ENCODE results near the gene SLC12A9. TPM values are rescaled to one million over a fixed set of nuclear protein-coding genes. Genes with fewer than 3 reads are reported as not detected.

SLC12A9 gene
- total RNA-seq, 2 donors from 2014 or later: 20.0 to 25.2 TPM

DNA sequence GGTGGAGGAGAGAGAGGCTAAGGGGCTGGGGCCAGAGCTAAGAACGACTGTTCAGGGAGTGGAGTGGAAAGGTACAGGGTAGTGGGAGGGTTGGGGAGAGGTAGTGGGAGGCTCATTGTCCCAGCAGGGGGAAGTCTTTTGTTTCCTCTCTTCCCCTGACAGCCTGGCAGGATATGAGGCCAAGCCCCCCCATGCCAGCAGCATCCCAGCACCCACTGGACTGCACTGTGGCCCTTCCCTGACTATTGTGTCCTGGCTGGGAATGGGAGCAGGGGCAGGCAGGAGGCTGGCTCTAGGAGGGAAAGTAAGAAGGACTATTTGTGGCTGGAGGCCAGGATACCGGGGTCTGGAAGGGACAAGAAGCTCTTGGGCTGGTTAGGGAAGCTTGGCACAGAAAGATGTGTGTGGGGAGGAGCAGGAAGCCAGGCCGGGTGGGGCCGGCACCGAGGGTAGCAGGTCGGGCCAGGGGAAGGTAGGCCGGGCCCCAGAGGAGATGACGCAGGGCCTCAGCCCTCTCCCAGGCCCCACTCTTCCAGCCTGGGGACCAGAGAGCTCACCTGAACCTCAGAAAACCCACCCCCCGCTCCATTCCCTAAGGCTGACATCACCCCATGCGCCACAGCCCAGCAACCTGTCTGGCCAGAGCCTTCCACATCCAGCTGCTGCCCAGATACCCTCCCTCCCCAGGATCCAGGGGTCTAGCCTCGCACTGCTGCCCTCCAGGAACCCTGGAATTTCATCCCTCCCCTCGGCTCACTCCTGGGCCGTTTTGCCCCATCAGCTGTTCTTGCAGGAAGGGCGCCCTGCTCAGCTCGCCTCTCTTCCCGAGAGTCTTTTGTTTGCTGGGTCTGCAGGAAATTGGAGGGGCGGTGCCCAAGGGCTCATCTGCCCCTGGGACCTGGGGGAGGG is 16.4 kb upstream of the SLC12A9 start:
- no peaks in the 10 kb centered on the region for H3K9me3 ChIP-seq
- H3K36me3 ChIP-seq: no peaks in the 10 kb centered on the region
- TF ChIP-seq, protein P1, sequence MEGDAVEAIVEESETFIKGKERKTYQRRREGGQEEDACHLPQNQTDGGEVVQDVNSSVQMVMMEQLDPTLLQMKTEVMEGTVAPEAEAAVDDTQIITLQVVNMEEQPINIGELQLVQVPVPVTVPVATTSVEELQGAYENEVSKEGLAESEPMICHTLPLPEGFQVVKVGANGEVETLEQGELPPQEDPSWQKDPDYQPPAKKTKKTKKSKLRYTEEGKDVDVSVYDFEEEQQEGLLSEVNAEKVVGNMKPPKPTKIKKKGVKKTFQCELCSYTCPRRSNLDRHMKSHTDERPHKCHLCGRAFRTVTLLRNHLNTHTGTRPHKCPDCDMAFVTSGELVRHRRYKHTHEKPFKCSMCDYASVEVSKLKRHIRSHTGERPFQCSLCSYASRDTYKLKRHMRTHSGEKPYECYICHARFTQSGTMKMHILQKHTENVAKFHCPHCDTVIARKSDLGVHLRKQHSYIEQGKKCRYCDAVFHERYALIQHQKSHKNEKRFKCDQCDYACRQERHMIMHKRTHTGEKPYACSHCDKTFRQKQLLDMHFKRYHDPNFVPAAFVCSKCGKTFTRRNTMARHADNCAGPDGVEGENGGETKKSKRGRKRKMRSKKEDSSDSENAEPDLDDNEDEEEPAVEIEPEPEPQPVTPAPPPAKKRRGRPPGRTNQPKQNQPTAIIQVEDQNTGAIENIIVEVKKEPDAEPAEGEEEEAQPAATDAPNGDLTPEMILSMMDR (IDR thresholded peaks at IDR 0.05): no peak
- DNase-seq (ENCODE audit: low spot score) (no peak), ATAC-seq (ENCODE audit: insufficient number of reproducible peaks, low FRiP score, low read depth) (no peak)
- peaks cover 0 to 4% of the 10 kb centered on the region in 2 donors for H3K4me1 ChIP-seq (ENCODE audit: control insufficient read depth in 1 of 2, low read depth in 2 of 2)
- H3K27ac ChIP-seq: no peak overlapping the region
- H3K27me3 ChIP-seq (replicated peaks; ENCODE audit: insufficient read depth): no peaks in the 10 kb centered on the region
- no peak overlapping the region for H3K4me3 ChIP-seq

- Histone ChIP-seq H3K4me1 (ENCODE audit: control insufficient read depth in 1 of 2, low read depth in 2 of 2) (peaks cover 0 to 4% of the 10 kb centered on the region in 2 donors), H3K27ac (peak overlapping the region; percentile 75 to 78)
- ATAC-seq (ENCODE audit: insufficient number of reproducible peaks, low FRiP score, low read depth): no peak
Observed at GRCh38 chr7:100836812-100837098, 15.8 kb upstream of the SLC12A9 start.

GRCh38 chr7:100837099-100837836 is 15.2 kb upstream of the SLC12A9 start:
- DNase-seq (ENCODE audit: low spot score): peak; percentile 62
- H3K4me1 ChIP-seq (ENCODE audit: control insufficient read depth in 1 of 2, low read depth in 2 of 2): peaks cover 0 to 4% of the 10 kb centered on the region in 2 donors
- TF ChIP-seq, protein P1 (IDR thresholded peaks at IDR 0.05): no peak
- H3K36me3 ChIP-seq: no peaks in the 10 kb centered on the region
- H3K27ac ChIP-seq: peak overlapping the region; percentile 75 to 78
- ATAC-seq (ENCODE audit: insufficient number of reproducible peaks, low FRiP score, low read depth): peak; percentile 94
- H3K4me3 ChIP-seq: peak overlapping the region; percentile 75
- H3K27me3 ChIP-seq (replicated peaks; ENCODE audit: insufficient read depth): no peaks in the 10 kb centered on the region
- H3K9me3 ChIP-seq: no peaks in the 10 kb centered on the region

More at GRCh38 chr7:100836812-100837098, 15.8 kb upstream of the SLC12A9 start:
- peak overlapping the region; percentile 75 for H3K4me3 ChIP-seq
- H3K27me3 ChIP-seq (replicated peaks; ENCODE audit: insufficient read depth): no peaks in the 10 kb centered on the region
- H3K9me3 ChIP-seq: no peaks in the 10 kb centered on the region
- no peak for DNase-seq (ENCODE audit: low spot score)
- H3K36me3 ChIP-seq: no peaks in the 10 kb centered on the region
- TF ChIP-seq, protein P1 (IDR thresholded peaks at IDR 0.05): no peak

DNA sequence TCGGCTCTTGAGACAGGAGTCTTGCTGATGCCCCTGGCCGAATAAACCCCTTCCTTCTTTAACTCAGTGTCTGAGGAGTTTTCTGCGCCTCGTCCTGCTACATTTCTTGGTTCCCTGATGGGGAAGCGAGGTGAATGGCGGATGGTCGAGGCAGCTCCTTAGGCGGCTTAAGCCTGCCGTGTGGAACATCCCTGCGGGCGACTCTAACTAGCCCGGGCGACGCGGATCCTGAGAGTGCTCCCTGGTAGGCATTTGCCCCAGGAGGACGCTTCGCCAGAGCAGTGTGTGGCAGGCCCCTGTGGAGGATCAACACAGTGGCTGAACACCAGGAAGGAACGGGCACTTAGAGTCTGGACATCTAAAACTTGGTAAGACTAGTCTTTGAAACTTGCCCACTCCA is 13.2 kb upstream of the SLC12A9 start:
- Histone ChIP-seq H3K4me1 (ENCODE audit: control insufficient read depth in 1 of 2, low read depth in 2 of 2) (peaks cover 0 to 4% of the 10 kb centered on the region in 2 donors), H3K4me3 (no peak overlapping the region), H3K27ac (no peak overlapping the region), H3K36me3 (no peaks in the 10 kb centered on the region), H3K27me3 (replicated peaks; ENCODE audit: insufficient read depth) (no peaks in the 10 kb centered on the region), H3K9me3 (no peaks in the 10 kb centered on the region)
- ATAC-seq (ENCODE audit: insufficient number of reproducible peaks, low FRiP score, low read depth) (no peak), DNase-seq (ENCODE audit: low spot score) (no peak)
- TF ChIP-seq, protein P1 (IDR thresholded peaks at IDR 0.05): no peak

DNA sequence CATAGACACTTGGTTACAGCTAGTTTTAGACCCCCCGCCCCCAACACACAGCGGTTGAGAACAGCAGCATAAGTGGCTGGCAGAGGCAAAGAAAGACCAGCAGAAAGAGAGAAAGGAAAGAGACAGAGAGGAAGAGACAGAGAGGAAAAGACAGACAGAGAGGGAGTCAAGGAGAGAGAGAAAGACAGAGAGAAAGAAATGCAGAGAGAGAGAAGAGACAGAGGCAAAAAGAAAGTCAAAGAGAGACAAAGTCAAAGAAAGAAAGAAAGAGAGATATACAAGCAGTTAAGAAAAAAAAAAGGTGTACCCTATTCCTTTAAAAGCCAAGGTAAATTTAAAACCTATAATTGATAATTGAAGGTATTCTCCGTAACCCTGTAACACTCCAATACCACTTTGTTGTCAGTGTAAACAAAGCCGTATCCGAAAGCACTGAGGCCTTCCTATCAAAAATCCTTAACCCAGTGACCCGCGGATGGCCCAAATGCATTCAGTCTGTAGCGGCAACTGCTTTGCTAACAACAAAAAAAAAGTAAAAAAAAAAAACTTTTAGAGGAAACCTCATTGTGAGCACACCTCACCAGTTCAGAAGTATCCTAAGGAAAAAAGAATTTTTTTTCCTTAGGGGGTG is 11.9 kb upstream of the SLC12A9 start:
- ATAC-seq (ENCODE audit: insufficient number of reproducible peaks, low FRiP score, low read depth): no peak
- peaks cover 0 to 4% of the 10 kb centered on the region in 2 donors for H3K4me1 ChIP-seq (ENCODE audit: control insufficient read depth in 1 of 2, low read depth in 2 of 2)
- no peaks in the 10 kb centered on the region for H3K9me3 ChIP-seq
- TF ChIP-seq, protein P1 (IDR thresholded peaks at IDR 0.05): no peak
- no peak for DNase-seq (ENCODE audit: low spot score)
- H3K27me3 ChIP-seq (replicated peaks; ENCODE audit: insufficient read depth): no peaks in the 10 kb centered on the region
- no peak overlapping the region for H3K4me3 ChIP-seq
- no peak overlapping the region for H3K27ac ChIP-seq
- H3K36me3 ChIP-seq: no peaks in the 10 kb centered on the region

Measured in thoracic aorta (tissue), 2 donors.